Vagina (tissue), 2 donors: ENCODE data around the gene BAZ1B.

ENCODE experiments used
- POLR2A ChIP-seq, 2 donors: fragments of 450-650 bp; IDR thresholded peaks; one replicate each; pipeline ENCODE4 v1.6.1; 2017; ENCODE audit warnings: antibody characterized with exemption in 2 of 2, mild to moderate bottlenecking in 2 of 2, moderate library complexity in 2 of 2
- POLR2AphosphoS5 ChIP-seq, 2 donors: sonication (generic); formaldehyde crosslinking; IDR thresholded peaks; one replicate each; pipeline ENCODE4 v1.9.0; 2017; ENCODE audit warnings: antibody characterized with exemption in 2 of 2, mild to moderate bottlenecking in 2 of 2, low read depth in 1 of 2; ENCODE audit not compliant: insufficient read depth in 1 of 2
- TF ChIP-seq, protein P1 (sequence below), 3 experiments: fragments of 450-650 bp in 2 of 3; fragments of 200-600 bp in 1 of 3; sonication (generic) in 1 of 3; IDR thresholded peaks; one replicate each; pipeline ENCODE4 v1.5.1; 2017 to 2019; ENCODE audit warnings: antibody characterized with exemption in 3 of 3, mild to moderate bottlenecking in 2 of 3, moderate library complexity in 2 of 3

- no peak for TF ChIP-seq POLR2A (IDR thresholded peaks at IDR 0.05)
- TF ChIP-seq, protein P1, sequence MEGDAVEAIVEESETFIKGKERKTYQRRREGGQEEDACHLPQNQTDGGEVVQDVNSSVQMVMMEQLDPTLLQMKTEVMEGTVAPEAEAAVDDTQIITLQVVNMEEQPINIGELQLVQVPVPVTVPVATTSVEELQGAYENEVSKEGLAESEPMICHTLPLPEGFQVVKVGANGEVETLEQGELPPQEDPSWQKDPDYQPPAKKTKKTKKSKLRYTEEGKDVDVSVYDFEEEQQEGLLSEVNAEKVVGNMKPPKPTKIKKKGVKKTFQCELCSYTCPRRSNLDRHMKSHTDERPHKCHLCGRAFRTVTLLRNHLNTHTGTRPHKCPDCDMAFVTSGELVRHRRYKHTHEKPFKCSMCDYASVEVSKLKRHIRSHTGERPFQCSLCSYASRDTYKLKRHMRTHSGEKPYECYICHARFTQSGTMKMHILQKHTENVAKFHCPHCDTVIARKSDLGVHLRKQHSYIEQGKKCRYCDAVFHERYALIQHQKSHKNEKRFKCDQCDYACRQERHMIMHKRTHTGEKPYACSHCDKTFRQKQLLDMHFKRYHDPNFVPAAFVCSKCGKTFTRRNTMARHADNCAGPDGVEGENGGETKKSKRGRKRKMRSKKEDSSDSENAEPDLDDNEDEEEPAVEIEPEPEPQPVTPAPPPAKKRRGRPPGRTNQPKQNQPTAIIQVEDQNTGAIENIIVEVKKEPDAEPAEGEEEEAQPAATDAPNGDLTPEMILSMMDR (IDR thresholded peaks at IDR 0.05) = no peak
- no peak for TF ChIP-seq POLR2AphosphoS5 (IDR thresholded peaks at IDR 0.05; ENCODE audit: insufficient read depth in 1 of 2, low read depth in 1 of 2)
Observed at GRCh38 chr7:73567140-73567539, 45.0 kb upstream of the BAZ1B start.
